CD4-positive, alpha-beta T cell treated with Interleukin-12 subunit alpha and Interleukin-12 subunit beta, for 1 hour (primary cell): ENCODE measurements around the gene GPR4.
"Not testable (repeated sequence)": the region's sequence is repeated elsewhere in the genome, so short reads cannot be mapped to it uniquely, and the experiment has no call there.

Experiments
- DNase-seq: peaks from one replicate; pipeline ENCODE4 v3.0.0-alpha.2; 2020

The GPR4 gene

DNA sequence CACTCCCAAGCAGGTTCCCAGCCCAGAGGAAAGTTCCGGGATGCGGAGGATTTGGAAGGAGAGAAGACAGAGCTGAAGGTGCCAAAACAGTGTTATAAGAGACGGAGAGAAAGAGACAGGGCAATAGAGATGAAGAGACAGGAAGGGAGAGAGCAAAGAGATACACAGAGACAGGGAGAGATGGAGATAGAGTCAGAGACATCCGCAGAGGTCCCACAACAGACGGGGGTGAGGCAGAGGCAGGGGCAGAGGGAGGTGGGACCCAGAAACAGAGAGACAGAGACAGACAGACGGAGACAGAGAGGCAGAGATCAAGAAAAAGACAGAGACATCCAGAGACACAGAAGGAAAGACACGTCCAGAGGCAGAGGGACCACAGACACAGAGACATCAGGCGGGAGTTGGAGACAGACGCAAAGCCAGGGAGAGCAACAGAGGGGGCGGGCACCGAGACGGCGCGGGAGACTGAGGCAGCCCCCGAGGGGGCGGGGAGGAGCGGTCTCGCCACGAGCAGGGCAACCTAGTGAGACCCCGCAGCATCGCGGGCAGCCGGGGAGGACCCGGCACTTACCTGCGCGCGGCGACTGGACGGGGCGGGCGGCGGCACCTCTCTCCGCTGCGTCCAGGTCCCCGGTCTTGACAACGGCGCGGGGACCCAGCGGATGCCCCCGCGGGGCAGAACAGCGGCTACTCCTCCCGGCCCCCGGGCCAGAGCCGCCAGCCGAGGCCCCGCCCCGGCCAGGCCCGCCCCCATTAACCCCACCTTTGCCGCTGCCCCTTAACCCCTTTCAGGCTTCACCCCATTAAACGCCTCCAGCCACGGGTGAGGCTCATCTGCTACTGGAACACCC, at the start of gene GPR4:
GPR4 (minus strand) TSS at position 689 of the 851 bp plus-strand sequence. CDS start 10,346 bp downstream, outside the sequence.
- no peak for DNase-seq

- DNase-seq = no peak
These were observed 48.7 kb upstream of the GPR4 start for GRCh38 chr19:45650722-45651121.

- DNase-seq = no peak
These were observed 44.3 kb upstream of the GPR4 start for GRCh38 chr19:45646345-45646698.

GRCh38 chr19:45645631-45646344, 43.8 kb upstream of the GPR4 start:
- peak; percentile 90 for DNase-seq

DNA sequence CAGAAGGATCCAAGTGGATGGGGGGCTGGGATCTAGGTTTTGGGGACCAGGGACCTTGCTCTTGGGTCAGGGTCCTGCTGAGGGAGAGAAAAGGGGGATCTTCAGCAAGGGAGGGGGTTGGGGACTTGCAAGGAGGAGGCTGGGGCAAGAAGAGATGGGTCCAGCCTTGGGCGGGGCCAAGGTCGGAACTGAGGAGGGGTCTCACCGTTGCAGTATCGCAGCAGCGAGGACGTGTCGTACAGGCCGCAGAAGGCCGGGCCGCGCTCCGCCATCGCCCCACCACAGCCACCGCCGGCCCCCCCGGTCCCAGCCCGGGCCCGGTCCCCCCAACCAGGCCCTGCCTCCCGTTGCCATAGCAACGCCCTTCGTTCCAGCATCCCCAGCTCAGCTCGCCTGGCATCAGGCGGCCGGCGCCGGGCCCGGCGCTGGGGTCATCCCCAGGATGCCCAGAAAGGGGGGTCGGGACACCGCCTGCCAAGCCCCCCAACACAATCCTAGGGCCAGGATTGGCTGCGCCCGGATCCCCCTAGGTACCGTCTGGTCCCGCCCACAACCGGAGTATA, 43.1 kb upstream of the GPR4 start:
- DNase-seq = no peak

DNA sequence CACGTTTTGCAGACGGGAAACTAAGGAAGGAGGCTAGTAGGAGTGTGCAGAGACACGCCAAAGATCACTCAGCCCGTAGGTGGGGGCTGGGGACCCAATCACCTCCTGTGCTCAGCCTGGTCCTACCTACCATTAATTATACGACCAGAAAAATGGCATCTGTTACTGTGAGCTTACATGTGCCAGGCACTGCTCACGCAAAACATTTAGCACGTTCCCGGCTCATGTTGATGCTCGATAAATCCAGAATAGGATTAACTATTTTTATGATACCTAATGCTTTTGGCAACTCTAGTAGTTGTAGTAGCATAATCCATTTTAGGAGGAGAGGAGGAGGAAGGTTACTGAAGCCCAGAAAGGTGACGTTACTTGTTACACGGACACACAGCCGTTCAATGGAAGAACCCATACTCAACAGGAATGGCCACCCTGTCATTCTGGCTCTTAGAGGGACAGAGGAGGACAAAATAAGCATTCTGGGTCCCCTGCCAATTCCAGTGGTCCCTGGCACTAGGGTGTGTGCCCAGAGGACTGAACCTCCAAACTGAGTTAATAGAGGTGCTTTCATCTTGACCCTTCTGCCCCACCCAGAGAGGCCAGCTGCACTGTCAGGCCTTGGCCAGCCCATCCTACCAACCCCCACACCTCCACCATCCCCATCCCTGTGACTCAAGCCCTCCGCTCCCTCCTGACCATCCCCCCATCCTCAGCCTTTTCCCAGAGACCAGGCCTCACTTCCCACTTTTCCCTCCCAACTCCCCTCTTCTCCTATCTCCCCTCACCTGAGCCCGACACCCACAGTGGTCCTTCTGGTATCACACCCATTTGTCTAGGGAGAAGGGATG, 42.1 kb upstream of the GPR4 start:
- DNase-seq = no peak

GRCh38 chr19:45643024-45643926, 41.3 kb upstream of the GPR4 start:
- peak; percentile 92 for DNase-seq

GRCh38 chr19:45641274-45642105, 39.5 kb upstream of the GPR4 start:
- DNase-seq = peak; percentile 87

DNA sequence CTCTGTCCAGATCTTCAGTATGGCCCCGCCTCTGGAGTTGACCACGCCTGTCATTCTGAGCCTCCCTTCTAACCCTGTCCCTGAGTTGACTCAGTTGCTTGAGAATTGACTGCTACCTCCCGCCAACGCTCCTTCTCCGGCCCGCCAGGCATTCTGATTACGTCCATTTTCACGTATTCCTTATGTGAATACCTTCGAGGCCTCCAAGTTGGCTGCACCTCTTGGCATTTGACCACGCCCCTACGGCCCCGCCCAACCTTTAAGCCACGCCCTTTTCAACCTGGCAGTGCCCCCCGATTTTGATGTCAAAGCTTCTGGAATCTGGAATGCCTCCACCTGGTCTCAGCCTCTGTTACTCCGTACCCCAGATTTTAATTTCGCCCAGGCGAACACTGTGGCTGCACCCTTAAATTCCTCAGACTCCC, 38.8 kb upstream of the GPR4 start:
- DNase-seq = no peak

- peak; percentile 49 for DNase-seq
These were observed 37.1 kb upstream of the GPR4 start, which contains the start of gene EML2 for GRCh38 chr19:45638930-45639729. Gene EML2, minus strand, starts transcription at chr19:45639397. Its CDS starts 21 bp downstream, at chr19:45639376.

- no peak for DNase-seq
These were observed 36.1 kb upstream of the GPR4 start for GRCh38 chr19:45637890-45638667.

- DNase-seq = no peak
These were observed 34.9 kb upstream of the GPR4 start for GRCh38 chr19:45636902-45637301.

DNA sequence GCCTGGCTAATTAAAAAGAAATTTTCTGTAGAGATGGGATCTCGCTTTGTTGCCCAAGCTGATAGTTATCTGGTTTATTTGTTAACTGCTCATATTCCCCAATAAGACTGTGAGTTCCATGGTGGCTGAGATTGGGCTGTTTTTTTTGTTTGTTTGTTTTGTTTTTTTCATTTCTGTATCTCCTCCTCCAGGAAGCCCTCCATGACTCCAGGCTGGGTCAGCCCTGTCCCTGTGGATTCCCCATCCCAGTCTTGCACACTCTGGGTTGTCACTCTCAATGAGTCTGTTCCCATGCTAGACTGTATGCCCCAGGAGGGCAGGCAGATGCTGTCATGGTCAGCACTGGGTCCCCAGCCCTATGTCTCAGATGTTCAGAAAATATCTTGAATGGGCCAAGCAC, 34.3 kb upstream of the GPR4 start:
- no peak for DNase-seq

DNA sequence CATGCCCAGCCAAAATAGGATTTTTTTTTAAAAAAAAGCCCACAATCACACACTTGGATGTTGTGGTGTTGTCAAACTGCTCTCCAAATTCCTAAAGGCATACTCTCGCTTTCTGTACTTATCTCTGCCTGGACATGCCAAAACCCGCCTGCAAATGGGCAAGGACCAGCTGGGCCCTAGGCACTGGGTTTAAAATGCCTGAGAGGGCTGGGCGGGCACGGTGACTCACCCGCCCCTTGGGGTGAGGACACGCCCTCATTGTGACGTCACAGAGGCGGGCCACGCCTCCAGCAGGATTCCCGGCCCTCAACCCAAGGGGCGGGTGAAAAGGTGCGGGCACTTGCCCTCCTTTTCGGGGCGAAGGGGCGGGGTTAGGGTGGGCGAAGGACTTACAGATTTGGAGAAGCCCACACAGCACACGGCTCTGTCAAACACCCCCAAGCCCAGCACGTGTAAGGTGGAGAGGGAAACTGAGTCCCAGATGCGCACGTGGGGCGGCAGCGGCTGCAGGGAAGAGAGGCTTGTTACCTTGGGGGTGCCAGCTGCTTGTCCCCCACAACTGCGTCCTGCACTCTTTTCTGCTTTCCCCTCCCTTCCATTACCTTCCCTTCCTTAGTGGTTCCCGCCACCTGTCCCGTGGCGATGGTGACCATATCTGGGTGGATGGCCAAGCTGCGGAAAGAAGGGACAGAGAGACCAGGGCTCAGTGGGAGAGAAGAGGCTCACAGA, 30.6 kb upstream of the GPR4 start:
- DNase-seq = peak; percentile 48

DNA sequence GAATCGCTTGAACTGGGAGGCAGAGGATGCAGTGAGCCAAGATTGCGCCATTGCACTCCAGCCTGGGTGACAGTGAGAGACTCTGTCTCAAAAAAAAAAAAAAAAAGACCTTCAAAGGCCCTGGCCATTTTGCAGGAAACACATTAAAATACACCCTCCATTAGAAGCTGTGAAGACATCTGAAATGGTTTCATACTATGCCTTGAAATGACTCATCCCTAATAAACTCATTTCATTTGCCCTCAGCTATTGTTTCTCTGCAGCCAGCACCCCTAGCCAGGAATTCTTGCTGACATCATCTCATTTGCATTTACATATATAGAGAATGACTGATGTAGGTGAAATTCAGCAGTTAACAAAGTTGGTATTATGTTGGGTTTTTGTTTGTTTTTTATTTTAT, 28.5 kb upstream of the GPR4 start:
- DNase-seq = no peak

GRCh38 chr19:45629704-45630103, 27.7 kb upstream of the GPR4 start:
- DNase-seq = no peak

- DNase-seq = not testable (repeated sequence)
These were observed 26.2 kb upstream of the GPR4 start for GRCh38 chr19:45628219-45628618.

GRCh38 chr19:45623984-45624383, 22.0 kb upstream of the GPR4 start:
- DNase-seq = no peak
